ENCODE results near the gene HMOX2. TPM values are rescaled to one million over a fixed set of nuclear protein-coding genes. Genes with fewer than 3 reads are reported as not detected.

The HMOX2 gene
- total RNA-seq, 2 donors from 2014 or later: 46.8 to 55.7 TPM

DNA sequence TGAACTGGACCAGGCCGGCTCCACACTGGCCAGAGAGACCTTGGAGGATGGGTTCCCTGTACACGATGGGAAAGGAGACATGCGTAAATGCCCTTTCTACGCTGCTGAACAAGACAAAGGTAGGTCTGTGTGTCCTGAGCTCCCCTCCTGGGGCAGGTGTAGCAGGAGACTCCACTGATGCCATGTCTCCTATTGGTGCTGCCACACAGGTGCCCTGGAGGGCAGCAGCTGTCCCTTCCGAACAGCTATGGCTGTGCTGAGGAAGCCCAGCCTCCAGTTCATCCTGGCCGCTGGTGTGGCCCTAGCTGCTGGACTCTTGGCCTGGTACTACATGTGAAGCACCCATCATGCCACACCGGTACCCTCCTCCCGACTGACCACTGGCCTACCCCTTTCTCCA, 33.2 kb downstream of the HMOX2 start:
- intact Hi-C loops (cut with DNase I): no loop called here
- Histone ChIP-seq H3K4me1 (peaks cover 8% of the 10 kb centered on the region), H3K9me3 (no peaks in the 10 kb centered on the region), H3K27ac (no peak overlapping the region), H3K9ac (ENCODE audit: low read depth in 2 of 2, low read length in 2 of 2) (no peak overlapping the region), H3K36me3 (peaks cover 6% of the 10 kb centered on the region), H3K4me3 (no peak overlapping the region), H3K27me3 (no peaks in the 10 kb centered on the region)
- no peak for TF ChIP-seq CTCF (IDR thresholded peaks at IDR 0.05)
- DNase-seq: no peak

GRCh38 chr16:4510131-4510530, 33.9 kb downstream of the HMOX2 start:
- Histone ChIP-seq H3K4me3 (no peak overlapping the region), H3K4me1 (peaks cover 8% of the 10 kb centered on the region), H3K27ac (no peak overlapping the region), H3K27me3 (no peaks in the 10 kb centered on the region), H3K36me3 (peaks cover 6% of the 10 kb centered on the region), H3K9ac (ENCODE audit: low read depth in 2 of 2, low read length in 2 of 2) (no peak overlapping the region), H3K9me3 (no peaks in the 10 kb centered on the region)
- intact Hi-C loops (cut with DNase I): no loop called here
- TF ChIP-seq CTCF (IDR thresholded peaks at IDR 0.05): no peak
- DNase-seq: no peak

DNA sequence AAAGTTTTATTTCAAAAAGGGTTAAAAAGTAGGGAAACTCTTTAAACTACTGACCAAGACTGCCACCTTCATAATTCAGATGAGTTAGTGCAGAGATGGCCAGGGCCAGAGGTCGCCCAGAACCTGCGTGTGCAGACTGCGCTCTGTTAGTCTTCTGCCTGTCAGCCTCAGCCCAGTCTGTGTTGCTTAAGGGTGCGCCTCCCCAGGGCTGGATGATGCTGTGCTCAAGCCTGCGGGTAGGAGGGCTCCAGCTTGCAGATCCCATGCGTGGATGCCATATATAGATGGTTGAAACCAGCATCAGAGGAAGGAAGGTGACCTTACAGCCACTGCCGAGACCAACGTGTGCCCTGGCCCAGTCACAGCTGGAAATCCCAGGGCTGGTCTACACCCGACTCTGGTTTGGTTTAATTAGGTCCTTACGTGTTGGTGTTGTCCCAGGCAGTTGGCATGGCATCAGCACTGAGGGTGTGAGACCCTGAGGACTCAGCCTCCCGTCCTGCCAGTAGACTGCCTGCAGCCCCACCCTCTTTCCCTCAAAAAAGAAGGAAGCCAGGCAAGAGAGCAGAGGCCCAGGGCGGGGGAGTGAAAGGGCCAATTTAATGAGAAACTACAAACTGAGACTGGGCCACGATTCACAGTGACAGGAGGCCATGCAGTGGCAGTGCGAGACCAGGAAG, 34.7 kb downstream of the HMOX2 start:
- DNase-seq: peak; percentile 36
- intact Hi-C loops (cut with DNase I): no loop called here
- Histone ChIP-seq H3K4me3 (no peak overlapping the region), H3K9me3 (no peaks in the 10 kb centered on the region), H3K4me1 (peaks cover 8% of the 10 kb centered on the region), H3K27ac (no peak overlapping the region), H3K27me3 (no peaks in the 10 kb centered on the region), H3K9ac (ENCODE audit: low read depth in 2 of 2, low read length in 2 of 2) (peak overlapping the region in 1 of 2 donors; percentile 9), H3K36me3 (peaks cover 6% of the 10 kb centered on the region)
- no peak for TF ChIP-seq CTCF (IDR thresholded peaks at IDR 0.05)

DNA sequence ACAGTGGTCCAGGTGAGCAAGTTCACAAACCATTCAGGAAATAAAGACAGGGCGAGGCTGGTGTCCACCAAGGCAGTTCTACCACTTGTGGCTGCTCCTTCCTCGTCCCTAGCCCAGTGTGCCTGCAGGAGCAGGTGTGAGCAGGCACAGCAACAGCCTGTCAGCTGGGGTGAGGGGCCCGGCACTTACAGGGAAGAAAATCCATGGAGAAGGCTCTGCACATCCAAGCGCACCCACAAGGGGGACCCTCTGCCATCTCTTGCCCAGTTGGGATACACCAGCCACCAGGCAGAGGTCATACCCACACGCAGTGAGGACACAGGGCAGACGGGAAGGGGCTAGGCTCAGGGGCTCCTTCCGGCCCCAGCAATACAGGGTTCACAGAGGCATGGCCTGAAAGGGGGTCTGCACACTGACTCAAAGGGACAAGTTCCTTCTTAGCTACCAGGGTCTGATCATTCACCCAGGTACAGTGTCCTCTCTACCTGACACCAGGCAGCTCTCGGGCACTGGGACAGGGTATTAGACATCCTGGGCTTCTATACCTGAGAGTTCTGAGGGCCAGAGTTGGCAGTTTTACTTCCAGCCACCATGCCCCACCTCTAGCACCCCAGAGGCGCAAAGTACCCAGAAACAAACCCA, 35.4 kb downstream of the HMOX2 start:
- intact Hi-C loops (cut with DNase I): no loop called here
- TF ChIP-seq CTCF (IDR thresholded peaks at IDR 0.05): peak; percentile 39
- Histone ChIP-seq H3K27me3 (no peaks in the 10 kb centered on the region), H3K36me3 (peaks cover 6% of the 10 kb centered on the region), H3K4me3 (no peak overlapping the region), H3K9me3 (no peaks in the 10 kb centered on the region), H3K4me1 (peaks cover 8% of the 10 kb centered on the region), H3K27ac (no peak overlapping the region), H3K9ac (ENCODE audit: low read depth in 2 of 2, low read length in 2 of 2) (peak overlapping the region in 1 of 2 donors; percentile 36)
- peak; percentile 55 for DNase-seq

- Histone ChIP-seq H3K9me3 (no peaks in the 10 kb centered on the region), H3K9ac (ENCODE audit: low read depth in 2 of 2, low read length in 2 of 2) (no peak overlapping the region), H3K36me3 (peaks cover 5% of the 10 kb centered on the region), H3K4me3 (no peak overlapping the region), H3K27me3 (no peaks in the 10 kb centered on the region), H3K4me1 (peaks cover 8% of the 10 kb centered on the region), H3K27ac (no peak overlapping the region)
- TF ChIP-seq CTCF (IDR thresholded peaks at IDR 0.05): no peak
- DNase-seq: no peak
- intact Hi-C loops (cut with DNase I): no loop called here
Measured at GRCh38 chr16:4512473-4512872, 36.3 kb downstream of the HMOX2 start.

All from colonic mucosa (tissue), 4 donors.